AG10803 (cell line): ENCODE measurements around the gene BCO2.

Experiments
- DNase-seq: peaks from one replicate; pipeline ENCODE4 v3.0.0; 2010; ENCODE audit warnings: low read depth
- H3K4me3 ChIP-seq: 2 replicates; pipeline ENCODE4 v1.5.1; 2011; ENCODE audit warnings: mild to moderate bottlenecking, low read length, control low read depth
- TF ChIP-seq, protein P1 (sequence below): conservative IDR thresholded peaks from 2 replicates; pipeline ENCODE4 v1.5.1; 2011; ENCODE audit warnings: mild to moderate bottlenecking, low read length, control low read depth, inconsistent platforms

The BCO2 gene

DNA sequence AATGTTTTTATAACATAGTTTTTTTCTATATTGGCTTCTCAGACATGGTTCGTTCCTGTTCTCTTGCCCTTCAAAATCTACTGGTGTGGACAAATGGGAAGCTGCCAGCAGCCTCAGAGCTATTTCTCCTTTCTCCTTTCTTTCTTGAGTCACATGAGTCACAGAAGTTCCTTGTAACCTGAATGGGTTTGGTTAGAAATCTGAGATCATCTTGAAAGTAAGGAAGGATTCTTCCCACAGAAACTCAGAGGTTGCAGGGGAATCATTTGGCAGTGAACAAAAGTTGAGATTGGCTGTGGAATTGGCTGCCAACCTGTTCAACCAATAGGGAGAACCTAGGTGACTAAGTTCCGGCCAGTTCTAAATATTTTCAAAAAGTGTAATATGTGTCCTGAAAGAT is 72.9 kb downstream of the BCO2 start:
- DNase-seq, result peak; percentile 34
- no peak overlapping the region for H3K4me3 ChIP-seq
- TF ChIP-seq, protein P1, sequence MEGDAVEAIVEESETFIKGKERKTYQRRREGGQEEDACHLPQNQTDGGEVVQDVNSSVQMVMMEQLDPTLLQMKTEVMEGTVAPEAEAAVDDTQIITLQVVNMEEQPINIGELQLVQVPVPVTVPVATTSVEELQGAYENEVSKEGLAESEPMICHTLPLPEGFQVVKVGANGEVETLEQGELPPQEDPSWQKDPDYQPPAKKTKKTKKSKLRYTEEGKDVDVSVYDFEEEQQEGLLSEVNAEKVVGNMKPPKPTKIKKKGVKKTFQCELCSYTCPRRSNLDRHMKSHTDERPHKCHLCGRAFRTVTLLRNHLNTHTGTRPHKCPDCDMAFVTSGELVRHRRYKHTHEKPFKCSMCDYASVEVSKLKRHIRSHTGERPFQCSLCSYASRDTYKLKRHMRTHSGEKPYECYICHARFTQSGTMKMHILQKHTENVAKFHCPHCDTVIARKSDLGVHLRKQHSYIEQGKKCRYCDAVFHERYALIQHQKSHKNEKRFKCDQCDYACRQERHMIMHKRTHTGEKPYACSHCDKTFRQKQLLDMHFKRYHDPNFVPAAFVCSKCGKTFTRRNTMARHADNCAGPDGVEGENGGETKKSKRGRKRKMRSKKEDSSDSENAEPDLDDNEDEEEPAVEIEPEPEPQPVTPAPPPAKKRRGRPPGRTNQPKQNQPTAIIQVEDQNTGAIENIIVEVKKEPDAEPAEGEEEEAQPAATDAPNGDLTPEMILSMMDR, result no peak

DNA sequence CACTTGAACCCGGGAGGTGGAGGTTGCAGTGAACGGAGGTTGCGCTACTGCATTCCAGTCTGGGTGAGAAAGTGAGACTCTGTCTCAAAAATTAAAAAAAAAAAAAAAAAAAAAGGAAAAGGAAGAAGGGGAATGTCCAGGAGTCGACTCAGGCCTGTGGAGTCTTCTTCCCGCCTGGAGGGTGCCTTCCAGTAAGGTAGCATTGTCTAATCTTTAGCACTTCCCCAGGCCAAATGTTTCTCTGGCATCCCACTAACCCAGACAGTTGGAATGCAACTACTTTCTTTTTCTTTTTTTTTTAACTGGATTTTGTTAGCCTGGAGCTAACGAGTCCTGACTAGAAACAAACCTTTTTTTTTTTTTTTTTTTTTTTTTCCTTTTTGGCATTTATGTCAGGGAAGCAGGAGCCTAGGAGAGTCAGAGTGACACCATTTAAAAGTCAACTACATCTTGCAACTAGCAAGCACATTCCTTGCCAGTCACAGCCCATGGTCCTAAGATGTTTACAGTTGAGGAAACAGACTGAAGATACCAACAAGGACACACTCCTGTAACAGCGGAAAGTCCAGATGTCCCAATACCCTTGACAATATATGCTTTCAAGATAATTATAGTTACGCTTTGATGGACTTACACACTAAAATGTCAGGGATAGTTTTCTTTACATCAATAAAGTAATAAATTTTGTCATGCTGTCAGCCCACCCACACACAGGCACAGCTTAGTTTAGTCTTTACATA is 74.7 kb downstream of the BCO2 start:
- H3K4me3 ChIP-seq, result no peak overlapping the region
- TF ChIP-seq, protein P1, result no peak
- peak; percentile 39 for DNase-seq

DNA sequence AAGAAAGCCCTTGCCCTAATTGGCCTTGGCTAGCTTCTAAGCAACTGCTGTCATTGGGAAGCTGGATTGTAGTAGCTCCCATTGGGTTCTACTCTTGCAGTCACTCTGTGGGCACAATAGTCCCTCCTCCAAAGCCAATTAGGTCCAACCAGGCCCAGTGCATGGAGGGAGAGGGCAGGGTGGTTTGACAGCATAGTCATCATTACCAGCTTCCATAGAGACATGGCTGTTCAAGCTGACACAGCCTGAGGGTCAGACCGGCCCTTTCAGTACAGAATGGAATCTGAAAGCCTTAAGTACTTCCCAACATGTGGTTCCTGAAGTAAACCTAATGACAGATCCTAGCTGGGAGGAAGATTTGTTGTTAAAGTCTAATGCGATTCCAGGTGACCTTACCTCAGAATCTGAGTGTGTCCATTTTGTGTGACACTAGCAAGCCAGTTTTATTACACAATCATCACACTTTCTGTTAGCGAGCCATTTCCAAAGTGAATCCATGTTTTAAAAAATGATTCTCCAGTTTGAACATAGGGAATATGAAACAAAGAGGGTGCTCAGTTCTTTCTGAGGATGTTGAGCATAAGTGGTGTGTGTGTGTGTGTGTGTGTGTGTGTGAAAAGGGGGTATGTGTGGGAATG is 78.4 kb downstream of the BCO2 start:
- TF ChIP-seq, protein P1, result no peak
- DNase-seq, result no peak

DNA sequence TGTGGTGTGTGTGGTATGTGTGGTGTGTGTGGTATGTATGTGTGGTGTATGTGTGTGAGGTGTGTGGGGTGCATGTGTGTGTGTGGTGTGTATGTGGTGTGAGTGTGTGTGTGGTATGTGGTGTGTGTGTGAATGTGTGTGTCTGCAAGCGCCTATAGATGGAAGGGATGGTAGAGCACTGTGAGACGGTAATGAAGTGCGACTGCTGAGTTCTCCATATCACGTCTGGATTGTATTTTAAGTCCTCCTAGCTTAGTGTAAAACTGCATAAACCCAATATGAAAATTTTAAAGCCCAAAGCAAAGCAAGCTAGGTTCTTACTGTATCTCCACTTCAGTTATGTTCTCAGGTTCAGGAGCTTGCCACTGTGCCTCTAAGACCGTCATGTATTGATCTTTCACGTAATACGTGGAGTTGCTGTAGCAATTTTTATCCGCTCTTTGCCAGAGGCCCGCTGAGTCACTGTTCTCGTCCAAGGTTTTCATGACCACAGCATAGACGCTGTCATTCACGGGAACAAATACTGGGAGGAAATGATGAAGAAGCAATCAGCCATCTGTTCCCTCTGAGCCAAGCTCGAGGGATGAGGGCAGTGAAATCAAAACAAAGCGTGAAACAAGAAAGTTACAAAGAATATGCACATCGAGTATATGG is 79.9 kb downstream of the BCO2 start:
- peak; percentile 61 for DNase-seq
- TF ChIP-seq, protein P1, result no peak
- H3K4me3 ChIP-seq, result no peak overlapping the region

More for the DNA sequence above, 78.4 kb downstream of the BCO2 start:
- no peak overlapping the region for H3K4me3 ChIP-seq

DNA sequence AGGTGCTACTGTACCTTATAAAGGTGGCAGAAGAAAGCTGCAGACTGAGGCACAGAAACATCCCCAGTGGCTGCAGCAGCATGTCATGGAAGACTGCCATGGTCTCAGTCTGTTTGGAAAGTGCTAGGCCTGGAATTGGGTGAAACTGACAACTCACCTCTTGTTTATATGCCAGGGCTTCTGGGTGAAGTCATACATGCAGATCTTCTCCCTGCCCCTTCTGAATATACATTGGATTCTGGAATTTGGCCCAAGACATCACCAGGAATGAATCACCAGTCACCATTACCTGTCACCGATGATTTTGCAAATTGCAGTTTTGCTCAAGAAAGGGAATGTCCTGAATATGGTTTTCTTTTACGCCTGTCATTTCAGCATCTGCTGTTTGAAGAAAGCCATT is 85.2 kb downstream of the BCO2 start, which contains the start of gene PLET1:
Gene PLET1 (minus strand): TSS at position 371 of the 400 bp plus-strand sequence. CDS start 271 bp downstream, at position 100.
- TF ChIP-seq, protein P1, result no peak
- no peak within 1 kb of the TSS for H3K4me3 ChIP-seq
- DNase-seq, result no peak

DNA sequence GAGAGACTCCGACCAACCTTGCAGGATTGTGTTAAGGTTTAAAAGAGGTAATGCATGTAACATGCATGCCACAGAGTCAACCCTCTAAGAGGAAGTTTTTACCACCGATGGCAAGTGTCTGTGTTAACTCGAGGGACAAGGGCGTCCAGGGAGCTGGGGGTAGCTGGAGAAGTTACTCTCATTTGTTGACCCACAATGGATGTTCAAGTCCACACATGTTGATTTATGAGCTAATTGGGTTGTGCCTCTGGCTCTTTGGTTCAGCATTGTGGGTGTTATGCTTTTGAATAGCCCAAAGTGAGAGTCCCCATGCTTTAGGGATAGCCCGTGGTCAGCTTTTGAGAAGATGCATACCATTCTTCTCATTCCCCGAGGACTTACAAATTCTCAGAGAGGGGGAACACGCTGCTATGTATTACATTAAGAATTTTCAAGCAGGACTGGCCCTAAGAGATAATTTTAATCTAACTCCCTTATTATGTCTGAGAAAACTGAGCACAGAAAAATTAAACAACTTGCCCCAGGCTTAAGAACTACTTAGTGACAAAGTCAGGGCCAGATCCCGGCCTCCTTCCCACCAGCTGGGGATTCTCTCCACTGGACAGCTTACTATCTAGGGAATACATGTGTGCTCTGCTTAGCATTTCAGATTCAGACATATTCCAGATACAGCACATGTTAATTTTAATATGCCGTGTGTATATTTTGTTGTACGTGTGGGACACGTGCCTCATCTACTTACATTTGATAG is 90.5 kb downstream of the BCO2 start:
- peak; percentile 81 for DNase-seq
- H3K4me3 ChIP-seq, result no peak overlapping the region
- TF ChIP-seq, protein P1, result no peak
